Caco-2 (cell line): ENCODE data around the gene ANKRD42. TPM values are rescaled to one million over a fixed set of nuclear protein-coding genes. Genes with fewer than 3 reads are reported as not detected.
A peak's percentile ranks its signal among the peaks of the same experiment; 100 is the strongest.

Experiments used
- BruUV-seq: library from RNA; stranded (reverse); fragments of 400-500 nt; replicated peaks from 2 replicates; lab custom pipeline; 2021; lab: Mats Ljungman, UMichigan
- CTCF ChIA-PET: fragments of 300-600 bp; sonication (Branson Sonifier 250); formaldehyde crosslinking; loops from one replicate; lab custom pipeline; 2022; ENCODE audit warnings: antibody characterized with exemption; lab: Charles Lee
- POLR2A ChIA-PET: fragments of 300-600 bp; sonication (Branson Sonifier 250); formaldehyde crosslinking; loops from one replicate; lab custom pipeline; 2022; ENCODE audit warnings: antibody characterized with exemption; lab: Charles Lee
- DNase-seq, 2 experiments: peaks; one replicate each; pipeline versions ENCODE4 v3.0.0 to v3.0.0-alpha.2; 2020 to 2022
- H3K27me3 ChIP-seq: replicated peaks from 2 replicates; pipeline ENCODE4 v1.6.0; 2011; ENCODE audit warnings: low read length; ENCODE audit not compliant: control insufficient read depth, insufficient read depth
- H3K36me3 ChIP-seq: 2 replicates; pipeline ENCODE4 v1.5.1; 2011; ENCODE audit warnings: low read length; ENCODE audit not compliant: control insufficient read depth, insufficient read depth
- H3K4me1 ChIP-seq: fragments of 250-450 bp; sonication (Bioruptor Pico); 2 replicates; pipeline ENCODE4 v1.5.1; 2020; ENCODE audit warnings: mild to moderate bottlenecking
- H3K4me3 ChIP-seq: 2 replicates; pipeline ENCODE4 v1.5.1; 2011; ENCODE audit warnings: low read depth, mild to moderate bottlenecking, control low read depth, low read length
- H3K9me3 ChIP-seq: fragments of 250-450 bp; sonication (Bioruptor Pico); 2 replicates; pipeline ENCODE4 v1.5.1; 2020; ENCODE audit warnings: mild to moderate bottlenecking, moderate library complexity
- H3K27ac Mint-ChIP-seq: one replicate; pipeline ENCODE4 v1.8.0; 2022; ENCODE audit warnings: mixed read lengths; ENCODE audit not compliant: unreplicated experiment
- H3K27me3 Mint-ChIP-seq: one replicate; pipeline ENCODE4 v1.8.0; 2022; ENCODE audit warnings: mixed read lengths; ENCODE audit not compliant: insufficient read depth, unreplicated experiment
- H3K36me3 Mint-ChIP-seq: one replicate; pipeline ENCODE4 v1.8.0; 2022; ENCODE audit warnings: mild to moderate bottlenecking, mixed read lengths; ENCODE audit not compliant: insufficient read depth, unreplicated experiment
- H3K4me1 Mint-ChIP-seq: one replicate; pipeline ENCODE4 v1.8.0; 2022; ENCODE audit warnings: low read depth, mixed read lengths; ENCODE audit not compliant: unreplicated experiment
- H3K4me3 Mint-ChIP-seq: one replicate; pipeline ENCODE4 v1.8.0; 2022; ENCODE audit warnings: mild to moderate bottlenecking, moderate library complexity, mixed read lengths; ENCODE audit not compliant: unreplicated experiment
- H3K9me3 Mint-ChIP-seq: one replicate; pipeline ENCODE4 v1.8.0; 2022; ENCODE audit warnings: mixed read lengths; ENCODE audit not compliant: unreplicated experiment
- CTCF ChIP-seq, 2 experiments: fragments of 200-600 bp in 1 of 2; IDR thresholded peaks; 1 replicate in 1 of 2; 2 replicates in 1 of 2; pipeline versions ENCODE4 v1.5.1 to v1.8.0; 2011 to 2022; ENCODE audit warnings: antibody characterized with exemption in 1 of 2, control low read depth in 1 of 2, inconsistent platforms in 1 of 2, low read depth in 1 of 2, low read length in 1 of 2, mild to moderate bottlenecking in 1 of 2, moderate library complexity in 1 of 2; ENCODE audit not compliant: insufficient read depth in 1 of 2, severe bottlenecking in 1 of 2, unreplicated experiment in 1 of 2
- intact Hi-C: fragments of 100-400 bp; cut with micrococcal nuclease; formaldehyde crosslinking; loops from one replicate; pipeline ENCODE4 v1.10.0; 2022; ENCODE audit not compliant: unreplicated experiment
- total RNA-seq: library from RNA; stranded (reverse); gene quantifications from 2 replicates; pipeline ENCODE4 v1.2.3, GENCODE V29; 2022

Gene ANKRD42
- total RNA-seq, 1 experiment from 2014 or later, result 8.3 TPM

- CTCF ChIA-PET, result no interaction called here
- no peak for TF ChIP-seq CTCF (IDR thresholded peaks at IDR 0.05; ENCODE audit: insufficient read depth in 1 of 2, low read depth in 1 of 2, low read length in 1 of 2, severe bottlenecking in 1 of 2, unreplicated experiment in 1 of 2)
- no TSS peak for BruUV-seq
- Mint-ChIP-seq H3K9me3 (no peaks in the 10 kb centered on the region), H3K36me3 (no peaks in the 10 kb centered on the region), H3K27me3 (no peaks in the 10 kb centered on the region), H3K4me1 (peaks cover 14% of the 10 kb centered on the region), H3K27ac (no peak overlapping the region), H3K4me3 (no peak overlapping the region)
- POLR2A ChIA-PET, result interaction anchor here (0.6 kb wide), 1 partner anchor 52 kb away, joined by 3 read pairs; no protein-coding TSS in a partner anchor
- Histone ChIP-seq H3K27me3 (no peaks in the 10 kb centered on the region), H3K9me3 (no peaks in the 10 kb centered on the region), H3K36me3 (no peaks in the 10 kb centered on the region), H3K4me1 (0 out of 2 replicates have a peak, but pooled peaks cover 6% of the 10 kb centered on the region), H3K4me3 (no peak overlapping the region)
- DNase-seq, result no peak
- intact Hi-C loops, result no loop called here
Measured at GRCh38 chr11:83150450-83150849, 43.1 kb upstream of the ANKRD42 start.

GRCh38 chr11:83151274-83151977 is 42.1 kb upstream of the ANKRD42 start:
- Mint-ChIP-seq H3K27ac (no peak overlapping the region), H3K27me3 (no peaks in the 10 kb centered on the region), H3K9me3 (no peaks in the 10 kb centered on the region), H3K4me1 (peaks cover 14% of the 10 kb centered on the region), H3K36me3 (peaks cover 3% of the 10 kb centered on the region), H3K4me3 (no peak overlapping the region)
- TF ChIP-seq CTCF (IDR thresholded peaks at IDR 0.05; ENCODE audit: insufficient read depth in 1 of 2, low read depth in 1 of 2, low read length in 1 of 2, severe bottlenecking in 1 of 2, unreplicated experiment in 1 of 2), result no peak
- Histone ChIP-seq H3K27me3 (no peaks in the 10 kb centered on the region), H3K36me3 (no peaks in the 10 kb centered on the region), H3K4me3 (no peak overlapping the region), H3K4me1 (0 out of 2 replicates have a peak, but pooled peaks cover 6% of the 10 kb centered on the region), H3K9me3 (no peaks in the 10 kb centered on the region)
- POLR2A ChIA-PET, result interaction anchor here (0.6 to 0.7 kb wide), 2 partner anchors 62 to 250 kb away, joined by 3 to 5 read pairs; no protein-coding TSS in a partner anchor
- no TSS peak for BruUV-seq
- intact Hi-C loops, result no loop called here
- DNase-seq, result peak; percentile 48 to 64
- CTCF ChIA-PET, result interaction anchor here (1.0 to 1.2 kb wide), 2 partner anchors 67 to 142 kb away, joined by 3 to 4 read pairs; no protein-coding TSS in a partner anchor

DNA sequence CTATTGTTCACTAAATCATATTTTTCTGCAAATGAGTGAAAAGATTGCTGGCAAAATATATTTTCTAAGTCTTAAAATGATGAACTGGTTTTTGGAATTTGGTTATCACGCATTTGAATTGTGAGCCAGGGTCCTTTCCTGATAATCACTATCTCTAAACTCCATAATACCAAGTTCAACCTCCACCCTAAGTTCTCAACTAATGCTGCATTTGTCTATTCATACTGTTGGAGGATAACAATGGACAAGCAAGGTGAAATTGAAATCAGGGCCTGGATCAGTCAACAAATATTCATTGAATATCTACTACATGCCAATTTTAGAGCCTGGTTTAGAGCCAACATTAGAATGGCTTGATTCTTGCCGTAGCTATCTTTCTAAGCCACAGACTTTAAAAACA is 41.2 kb upstream of the ANKRD42 start:
- no peak overlapping the region for H3K4me3 ChIP-seq

More for the DNA sequence above, 41.2 kb upstream of the ANKRD42 start:
- no peak for DNase-seq
- CTCF ChIA-PET, result interaction anchor here (1.0 to 1.2 kb wide), 2 partner anchors 67 to 141 kb away, joined by 3 to 4 read pairs; no protein-coding TSS in a partner anchor
- intact Hi-C loops, result no loop called here
- Histone ChIP-seq H3K27me3 (no peaks in the 10 kb centered on the region), H3K36me3 (no peaks in the 10 kb centered on the region), H3K9me3 (no peaks in the 10 kb centered on the region), H3K4me1 (0 out of 2 replicates have a peak, but pooled peaks cover 6% of the 10 kb centered on the region)
- H3K9me3 Mint-ChIP-seq, result no peaks in the 10 kb centered on the region
- TF ChIP-seq CTCF (IDR thresholded peaks at IDR 0.05; ENCODE audit: insufficient read depth in 1 of 2, low read depth in 1 of 2, low read length in 1 of 2, severe bottlenecking in 1 of 2, unreplicated experiment in 1 of 2), result no peak
- no peak overlapping the region for H3K4me3 Mint-ChIP-seq
- POLR2A ChIA-PET, result no interaction called here
- H3K27ac Mint-ChIP-seq, result no peak overlapping the region
- peaks cover 14% of the 10 kb centered on the region for H3K4me1 Mint-ChIP-seq
- peaks cover 11% of the 10 kb centered on the region for H3K36me3 Mint-ChIP-seq
- no peaks in the 10 kb centered on the region for H3K27me3 Mint-ChIP-seq
- BruUV-seq, result no TSS peak
